Measurements from ENCODE around the gene TFDP1. TPM values are rescaled to one million over a fixed set of nuclear protein-coding genes. Genes with fewer than 3 reads are reported as not detected.

Gene TFDP1
- 136 and 140 TPM in 2 replicates for total RNA-seq (2022)
- percentile 80 among the genes with signal in this experiment for Bru-seq, nascent RNA
- BruChase-seq, experiment 1, labeled RNA remaining after a 2-hour chase: percentile 90 among the genes with signal in this experiment
- percentile 94 among the genes with signal in this experiment for BruChase-seq, experiment 2, labeled RNA remaining after a 6-hour chase
- long read RNA-seq, transcript TFDP1-201 (12 exons, 2,648 nt): major isoform, 127 of 366 reads
- long read RNA-seq, partial matches to known transcripts: 30 of 366 reads
- long read RNA-seq, other reads (novel, unspliced or antisense): 207 of 366 reads

GRCh38 chr13:113584205-113584869 lies at the start of gene TFDP1:
TSS of gene TFDP1 (plus strand) at chr13:113584753. CDS start at chr13:113585838, 1,085 bp downstream.
- ChIA-PET CTCF (no interaction called here), POLR2A (interaction anchor here (0.5 to 0.6 kb wide), 3 partner anchors 13 to 315 kb away, joined by 3 to 11 read pairs (median 3); no protein-coding TSS in a partner anchor)
- peaks cover 43% of the 10 kb centered on the region for H3K36me3 Mint-ChIP-seq (ENCODE audit: insufficient read depth, unreplicated experiment)
- Histone ChIP-seq H3K9me3 (no peaks in the 10 kb centered on the region), H3K36me3 (ENCODE audit: control insufficient read depth, insufficient read depth, low read length) (peaks cover 8% of the 10 kb centered on the region), H3K4me3 (ENCODE audit: low read depth, low read length) (peak within 1 kb of the TSS; percentile 77), H3K4me1 (peaks cover 22% of the 10 kb centered on the region), H3K27me3 (replicated peaks; ENCODE audit: control insufficient read depth, insufficient read depth, low read length) (no peaks in the 10 kb centered on the region)
- BruUV-seq (replicated peaks): no TSS peak
- peaks cover 19% of the 10 kb centered on the region for H3K4me1 Mint-ChIP-seq (ENCODE audit: low read depth, unreplicated experiment)
- DNase-seq: peak; percentile 94
- no peaks in the 10 kb centered on the region for H3K27me3 Mint-ChIP-seq (ENCODE audit: insufficient read depth, unreplicated experiment)
- peak within 1 kb of the TSS; percentile 81 for H3K27ac Mint-ChIP-seq (ENCODE audit: unreplicated experiment)
- H3K9me3 Mint-ChIP-seq (ENCODE audit: unreplicated experiment): no peaks in the 10 kb centered on the region
- H3K4me3 Mint-ChIP-seq (ENCODE audit: unreplicated experiment): peak within 1 kb of the TSS; percentile 94
- intact Hi-C loops (cut with micrococcal nuclease; ENCODE audit: unreplicated experiment): loop anchor here (1.0 kb wide), 1 partner anchor 91 kb away; no protein-coding TSS in a partner anchor
- TF ChIP-seq CTCF (IDR thresholded peaks at IDR 0.05; ENCODE audit: insufficient read depth in 1 of 2, low read depth in 1 of 2, low read length in 1 of 2, severe bottlenecking in 1 of 2, unreplicated experiment in 1 of 2): no peak

GRCh38 chr13:113535381-113535781 lies 49.2 kb upstream of the TFDP1 start:
- Mint-ChIP-seq H3K4me3 (ENCODE audit: unreplicated experiment) (no peak overlapping the region), H3K9me3 (ENCODE audit: unreplicated experiment) (no peaks in the 10 kb centered on the region), H3K4me1 (ENCODE audit: low read depth, unreplicated experiment) (peaks cover 23% of the 10 kb centered on the region), H3K27ac (ENCODE audit: unreplicated experiment) (no peak overlapping the region), H3K27me3 (ENCODE audit: insufficient read depth, unreplicated experiment) (no peaks in the 10 kb centered on the region), H3K36me3 (ENCODE audit: insufficient read depth, unreplicated experiment) (peaks cover 27% of the 10 kb centered on the region)
- no peak for TF ChIP-seq CTCF (IDR thresholded peaks at IDR 0.05; ENCODE audit: insufficient read depth in 1 of 2, low read depth in 1 of 2, low read length in 1 of 2, severe bottlenecking in 1 of 2, unreplicated experiment in 1 of 2)
- Histone ChIP-seq H3K4me1 (peaks cover 24% of the 10 kb centered on the region), H3K9me3 (no peaks in the 10 kb centered on the region), H3K4me3 (ENCODE audit: low read depth, low read length) (no peak overlapping the region), H3K36me3 (ENCODE audit: control insufficient read depth, insufficient read depth, low read length) (peaks cover 3% of the 10 kb centered on the region; the same call in 1 of the 2 replicates), H3K27me3 (replicated peaks; ENCODE audit: control insufficient read depth, insufficient read depth, low read length) (no peaks in the 10 kb centered on the region)
- DNase-seq: peak in 1 of 2 experiments; percentile 12
- CTCF ChIA-PET: no interaction called here
- BruUV-seq (replicated peaks): no TSS peak
- POLR2A ChIA-PET: no interaction called here
- intact Hi-C loops (cut with micrococcal nuclease; ENCODE audit: unreplicated experiment): no loop called here

- ChIA-PET POLR2A (no interaction called here), CTCF (no interaction called here)
- no peaks in the 10 kb centered on the region for H3K27me3 Mint-ChIP-seq (ENCODE audit: insufficient read depth, unreplicated experiment)
- Histone ChIP-seq H3K4me1 (peaks cover 16% of the 10 kb centered on the region), H3K4me3 (ENCODE audit: low read depth, low read length) (no peak overlapping the region), H3K27me3 (replicated peaks; ENCODE audit: control insufficient read depth, insufficient read depth, low read length) (no peaks in the 10 kb centered on the region), H3K9me3 (no peaks in the 10 kb centered on the region), H3K36me3 (ENCODE audit: control insufficient read depth, insufficient read depth, low read length) (peaks cover 3% of the 10 kb centered on the region; the same call in 1 of the 2 replicates)
- no peak for DNase-seq
- H3K4me3 Mint-ChIP-seq (ENCODE audit: unreplicated experiment): no peak overlapping the region
- no peak overlapping the region for H3K27ac Mint-ChIP-seq (ENCODE audit: unreplicated experiment)
- H3K4me1 Mint-ChIP-seq (ENCODE audit: low read depth, unreplicated experiment): peaks cover 16% of the 10 kb centered on the region
- peaks cover 31% of the 10 kb centered on the region for H3K36me3 Mint-ChIP-seq (ENCODE audit: insufficient read depth, unreplicated experiment)
- no TSS peak for BruUV-seq (replicated peaks)
- intact Hi-C loops (cut with micrococcal nuclease; ENCODE audit: unreplicated experiment): no loop called here
- no peaks in the 10 kb centered on the region for H3K9me3 Mint-ChIP-seq (ENCODE audit: unreplicated experiment)
- no peak for TF ChIP-seq CTCF (IDR thresholded peaks at IDR 0.05; ENCODE audit: insufficient read depth in 1 of 2, low read depth in 1 of 2, low read length in 1 of 2, severe bottlenecking in 1 of 2, unreplicated experiment in 1 of 2)
These were observed 48.0 kb upstream of the TFDP1 start for GRCh38 chr13:113536461-113537110.

Measured in Caco-2 (cell line).